Measurements from ENCODE around the gene TMOD1. TPM values are rescaled to one million over a fixed set of nuclear protein-coding genes. Genes with fewer than 3 reads are reported as not detected.

Gene TMOD1
- total and polyA plus RNA-seq, 2 of the 8 experiments (the other 6 are each of a cell fraction or from before 2014, with no cell fraction given), result 0.17 to 0.88 TPM

- DNase-seq (ENCODE audit: low read depth in 1 of 2, low spot score in 2 of 2) (no peak), FAIRE-seq (no peak)
- peaks cover 0 to 11% (median 4%) of the 10 kb centered on the region in 4 experiments; a peak in 3 of 7 replicates for H3K4me1 ChIP-seq (replicated peaks in 1 of 4; ENCODE audit: control insufficient read depth in 3 of 4, insufficient read depth in 4 of 4, low read length in 3 of 4)
- H3K14ac ChIP-seq (ENCODE audit: insufficient read length), result no peak overlapping the region
- no peak overlapping the region for H2BK120ac ChIP-seq (replicated peaks; ENCODE audit: low read depth, low read length)
- ChIA-PET POLR2A (ENCODE audit: partially characterized antibody) (interaction anchor here (1.4 to 2.2 kb wide), 2 partner anchors 10 to 13 kb away, joined by 3 to 6 read pairs; no protein-coding TSS in a partner anchor), CTCF (ENCODE audit: partially characterized antibody) (interaction anchor here (0.6 to 4.0 kb wide), 7 partner anchors 14 to 414 kb away, joined by 3 to 28 read pairs (median 4); no protein-coding TSS in a partner anchor)
- H3K23ac ChIP-seq (ENCODE audit: insufficient read length), result no peak overlapping the region
- H2AK5ac ChIP-seq (ENCODE audit: low read depth, low read length), result no peak overlapping the region
- no peak overlapping the region for H4K5ac ChIP-seq (ENCODE audit: insufficient read length, low read depth, low read length)
- H2AFZ ChIP-seq (ENCODE audit: low read length), result no peak overlapping the region
- H3K4me2 ChIP-seq (ENCODE audit: insufficient read depth in 1 of 2, low read depth in 2 of 2, low read length in 2 of 2), result peak overlapping the region in 1 of 2 experiments; percentile 29; a peak in 1 of 4 replicates
- no peak overlapping the region for H2BK15ac ChIP-seq (ENCODE audit: low read length)
- no peak overlapping the region for H2BK5ac ChIP-seq (ENCODE audit: low read depth, low read length)
- H2BK12ac ChIP-seq (ENCODE audit: low read depth, low read length), result no peak overlapping the region
- peaks cover 0 to 22% (median 11%) of the 10 kb centered on the region in 4 experiments; a peak in 7 of 8 replicates for H3K36me3 ChIP-seq (ENCODE audit: control insufficient read depth in 2 of 4, insufficient read depth in 4 of 4, low read length in 3 of 4)
- H3K79me1 ChIP-seq (ENCODE audit: low read depth, low read length), result peaks cover 8% of the 10 kb centered on the region; the same call in 1 of the 2 replicates
- no peak overlapping the region for H3K27ac ChIP-seq (ENCODE audit: low read depth, low read length)
- peaks cover 9 to 56% of the 10 kb centered on the region in 2 experiments for H3K79me2 ChIP-seq (ENCODE audit: control insufficient read depth in 1 of 2, insufficient read depth in 2 of 2, low read length in 2 of 2)
- H3K23me2 ChIP-seq (ENCODE audit: low read depth, low read length), result peaks cover 2% of the 10 kb centered on the region; the same call in 1 of the 2 replicates
- no peak overlapping the region for H4K91ac ChIP-seq (replicated peaks; ENCODE audit: insufficient read length, low read length)
- peaks cover 3 to 5% of the 10 kb centered on the region in 2 experiments for H4K20me1 ChIP-seq (replicated peaks in 1 of 2; ENCODE audit: control insufficient read depth in 1 of 2, insufficient read depth in 2 of 2, low read length in 2 of 2)
- H4K8ac ChIP-seq (ENCODE audit: extremely low read depth, insufficient read depth, low read length), result no peak overlapping the region
- no peak for TF ChIP-seq KDM1A (IDR thresholded peaks at IDR 0.05; ENCODE audit: borderline replicate concordance, low read length)
- no peak for TF ChIP-seq ATF3 (IDR thresholded peaks at IDR 0.05; ENCODE audit: insufficient read depth, low read depth, low read length)
- TF ChIP-seq KDM4A (IDR thresholded peaks at IDR 0.05; ENCODE audit: low read depth, low read length, severe bottlenecking), result no peak
- no peak for TF ChIP-seq BRCA1 (IDR thresholded peaks at IDR 0.05; ENCODE audit: low read depth, low read length)
- TF ChIP-seq CTCF (IDR thresholded peaks at IDR 0.05; ENCODE audit: control extremely low read depth in 1 of 3, insufficient read depth in 1 of 3, low read depth in 1 of 3, low read length in 3 of 3), result peak in 1 of 3 experiments; percentile 13; a peak in 1 of 4 replicates
- no peak for TF ChIP-seq SUZ12 (IDR thresholded peaks at IDR 0.05; ENCODE audit: low read length)
- no peak for TF ChIP-seq POLR2A (IDR thresholded peaks at IDR 0.05; ENCODE audit: control extremely low read depth in 1 of 2, low read depth in 2 of 2, low read length in 2 of 2)
- H3K18ac ChIP-seq (ENCODE audit: extremely low read depth, low read length), result no peak overlapping the region
- H2BK20ac ChIP-seq (ENCODE audit: low read length), result no peak overlapping the region
- no peak overlapping the region for H3K4ac ChIP-seq (replicated peaks; ENCODE audit: insufficient read length, low read depth, low read length)
- H3K9me3 ChIP-seq (ENCODE audit: insufficient read depth in 2 of 2, low read depth in 1 of 2, low read length in 1 of 2), result no peaks in the 10 kb centered on the region
- H3K4me3 ChIP-seq (ENCODE audit: extremely low read depth in 1 of 4, insufficient read depth in 2 of 4, low read depth in 3 of 4, low read length in 4 of 4), result no peak overlapping the region
- no peak overlapping the region for H3K9ac ChIP-seq (replicated peaks in 1 of 4; ENCODE audit: extremely low read depth in 1 of 4, low read depth in 3 of 4, low read length in 3 of 4)
- H3K56ac ChIP-seq (replicated peaks; ENCODE audit: insufficient read length, low read depth, low read length), result no peak overlapping the region
- H3K27me3 ChIP-seq (replicated peaks in 1 of 4; ENCODE audit: control insufficient read depth in 3 of 4, extremely low read depth in 1 of 4, insufficient read depth in 3 of 4, low read length in 3 of 4), result no peaks in the 10 kb centered on the region
Measured at GRCh38 chr9:97629156-97629555, 127.7 kb downstream of the TMOD1 start.

All from H1 (cell line).